Neural cell (in vitro differentiated cells): Measurements from ENCODE around the gene ATP5MG.

Experiments
- CTCF ChIP-seq: fragments of 450-650 bp; IDR thresholded peaks from 2 replicates; pipeline ENCODE4 v1.5.1; 2014; ENCODE audit warnings: antibody characterized with exemption, mild to moderate bottlenecking, moderate library complexity; ENCODE audit not compliant: poor library complexity, severe bottlenecking
- EP300 ChIP-seq: fragments of 450-650 bp; conservative IDR thresholded peaks from 2 replicates; pipeline ENCODE4 v1.6.1; 2014; ENCODE audit warnings: antibody characterized with exemption, mild to moderate bottlenecking, moderate library complexity; ENCODE audit not compliant: poor library complexity, severe bottlenecking
- EZH2 ChIP-seq: fragments of 200-600, 300-800 bp; shearing (Covaris generic), sonication (generic); IDR thresholded peaks from 2 replicates; pipeline ENCODE4 v1.6.1; 2014; ENCODE audit warnings: antibody characterized with exemption, low read length, borderline replicate concordance, mild to moderate bottlenecking; ENCODE audit not compliant: insufficient read depth, poor library complexity, severe bottlenecking
- MXI1 ChIP-seq: fragments of 450-650 bp; conservative IDR thresholded peaks from 2 replicates; pipeline ENCODE4 v1.6.1; 2014; ENCODE audit warnings: antibody characterized with exemption, mild to moderate bottlenecking; ENCODE audit not compliant: poor library complexity, severe bottlenecking
- POLR2AphosphoS5 ChIP-seq: IDR thresholded peaks from 2 replicates; pipeline ENCODE4 v1.6.1; 2012
- RAD21 ChIP-seq: fragments of 450-650 bp; conservative IDR thresholded peaks from 2 replicates; pipeline ENCODE4 v1.6.1; 2014; ENCODE audit warnings: antibody characterized with exemption, mild to moderate bottlenecking, moderate library complexity
- REST ChIP-seq: IDR thresholded peaks from 2 replicates; pipeline ENCODE4 v1.6.1; 2012; ENCODE audit warnings: borderline replicate concordance
- SMC3 ChIP-seq: fragments of 450-650 bp; conservative IDR thresholded peaks from 2 replicates; pipeline ENCODE4 v1.6.1; 2014; ENCODE audit warnings: antibody characterized with exemption, mild to moderate bottlenecking, moderate library complexity; ENCODE audit not compliant: poor library complexity
- TAF1 ChIP-seq: IDR thresholded peaks from 2 replicates; pipeline ENCODE4 v1.6.1; 2012; ENCODE audit warnings: low read depth

- TF ChIP-seq CTCF: no peak
- TF ChIP-seq EZH2: no peak
- no peak for TF ChIP-seq POLR2AphosphoS5
- TF ChIP-seq SMC3: no peak
- TF ChIP-seq RAD21: no peak
- no peak for TF ChIP-seq REST
- no peak for TF ChIP-seq TAF1
- TF ChIP-seq MXI1: no peak
- TF ChIP-seq EP300: no peak
Measured at GRCh38 chr11:118375978-118376377, 25.4 kb upstream of the ATP5MG start.
